WTC11 (cell line): ENCODE measurements around the gene VDAC1. TPM values are rescaled to one million over a fixed set of nuclear protein-coding genes. Genes with fewer than 3 reads are reported as not detected.

ENCODE experiments used
- ATAC-seq: fragments of 200-7000 bp; cut with Tn5 transposase; 2 replicates; pipeline ENCODE4 v1.10.0; 2021; ENCODE audit warnings: mild to moderate bottlenecking, moderate library complexity
- CTCF ChIA-PET: fragments of 300-600 bp; sonication (Branson Sonifier 250); formaldehyde crosslinking; loops from one replicate; lab custom pipeline; 2021; ENCODE audit warnings: antibody characterized with exemption; lab: Charles Lee
- POLR2A ChIA-PET: fragments of 350-600 bp; sonication (Branson Sonifier 250); formaldehyde crosslinking; loops from one replicate; lab custom pipeline; 2021; ENCODE audit warnings: antibody characterized with exemption; lab: Charles Lee
- DNase-seq: peaks from one replicate; pipeline ENCODE4 v3.0.0; 2021; ENCODE audit warnings: low spot score
- H3K27ac Mint-ChIP-seq: 2 replicates; pipeline ENCODE4 v1.8.0; 2021; ENCODE audit warnings: mixed read lengths
- H3K27me3 Mint-ChIP-seq: 2 replicates; pipeline ENCODE4 v1.8.0; 2021; ENCODE audit warnings: low read depth, mild to moderate bottlenecking, moderate library complexity, mixed read lengths
- H3K36me3 Mint-ChIP-seq: 2 replicates; pipeline ENCODE4 v1.8.0; 2021; ENCODE audit warnings: mixed read lengths
- H3K4me1 Mint-ChIP-seq: 2 replicates; pipeline ENCODE4 v1.8.0; 2022; ENCODE audit warnings: mixed read lengths
- H3K4me3 Mint-ChIP-seq: 2 replicates; pipeline ENCODE4 v1.8.0; 2021; ENCODE audit warnings: mild to moderate bottlenecking, moderate library complexity, mixed read lengths
- H3K9me3 Mint-ChIP-seq: 2 replicates; pipeline ENCODE4 v1.8.0; 2021; ENCODE audit warnings: mixed read lengths
- AFF4 ChIP-seq: sonication (generic); formaldehyde crosslinking; IDR thresholded peaks from 2 replicates; pipeline ENCODE4 v1.8.1; 2023; ENCODE audit warnings: mild to moderate bottlenecking, missing genetic modification reagents, borderline replicate concordance
- ATF6 ChIP-seq: sonication (generic); formaldehyde crosslinking; IDR thresholded peaks from 2 replicates; pipeline ENCODE4 v1.8.1; 2023; ENCODE audit warnings: mild to moderate bottlenecking, missing genetic modification reagents
- CBFB ChIP-seq: sonication (generic); formaldehyde crosslinking; IDR thresholded peaks from 2 replicates; pipeline ENCODE4 v1.8.1; 2022; ENCODE audit warnings: mild to moderate bottlenecking, low read depth, missing genetic modification reagents
- CREB1 ChIP-seq: sonication (generic); formaldehyde crosslinking; IDR thresholded peaks from 2 replicates; pipeline ENCODE4 v1.8.0; 2023; ENCODE audit warnings: mild to moderate bottlenecking, missing genetic modification reagents
- E2F1 ChIP-seq: sonication (generic); formaldehyde crosslinking; IDR thresholded peaks from 2 replicates; pipeline ENCODE4 v1.8.0; 2022; ENCODE audit warnings: mild to moderate bottlenecking, missing genetic modification reagents
- E2F4 ChIP-seq: sonication (generic); formaldehyde crosslinking; IDR thresholded peaks from 2 replicates; pipeline ENCODE4 v1.8.1; 2022; ENCODE audit warnings: low read depth, mild to moderate bottlenecking, moderate library complexity, missing genetic modification reagents, borderline replicate concordance
- FOXK1 ChIP-seq: sonication (generic); formaldehyde crosslinking; IDR thresholded peaks from 2 replicates; pipeline ENCODE4 v1.8.0; 2022; ENCODE audit warnings: mild to moderate bottlenecking, moderate library complexity, missing genetic modification reagents
- FOXP4 ChIP-seq: sonication (generic); formaldehyde crosslinking; IDR thresholded peaks from 2 replicates; pipeline ENCODE4 v1.8.0; 2022; ENCODE audit warnings: mild to moderate bottlenecking, missing genetic modification reagents
- GTF2I ChIP-seq: fragments of 250-450 bp; sonication (Bioruptor Pico); conservative IDR thresholded peaks from 2 replicates; pipeline ENCODE4 v1.4.0; 2021; ENCODE audit warnings: mild to moderate bottlenecking
- IRF2 ChIP-seq: sonication (generic); formaldehyde crosslinking; IDR thresholded peaks from 2 replicates; pipeline ENCODE4 v1.8.0; 2022; ENCODE audit warnings: low read depth, missing genetic modification reagents, borderline replicate concordance
- KAT7 ChIP-seq: sonication (generic); formaldehyde crosslinking; IDR thresholded peaks from 2 replicates; pipeline ENCODE4 v1.8.1; 2023; ENCODE audit warnings: missing genetic modification reagents, mild to moderate bottlenecking, borderline replicate concordance
- NR2C2 ChIP-seq: sonication (generic); formaldehyde crosslinking; IDR thresholded peaks from 2 replicates; pipeline ENCODE4 v1.8.0; 2022; ENCODE audit warnings: mild to moderate bottlenecking, missing genetic modification reagents
- SMAD4 ChIP-seq: sonication (generic); formaldehyde crosslinking; IDR thresholded peaks from 2 replicates; pipeline ENCODE4 v1.8.0; 2022; ENCODE audit warnings: mild to moderate bottlenecking, missing genetic modification reagents
- SP1 ChIP-seq: sonication (generic); formaldehyde crosslinking; conservative IDR thresholded peaks from 2 replicates; pipeline ENCODE4 v1.8.1; 2022; ENCODE audit warnings: missing genetic modification reagents
- ZMAT4 ChIP-seq: fragments of 250-450 bp; sonication (Bioruptor Pico); IDR thresholded peaks from 2 replicates; pipeline ENCODE4 v1.9.0; 2021; ENCODE audit warnings: mild to moderate bottlenecking
- ZNF281 ChIP-seq: sonication (generic); formaldehyde crosslinking; IDR thresholded peaks from 2 replicates; pipeline ENCODE4 v1.8.0; 2023; ENCODE audit warnings: mild to moderate bottlenecking, missing genetic modification reagents
- ZNF317 ChIP-seq: sonication (generic); formaldehyde crosslinking; IDR thresholded peaks from 2 replicates; pipeline ENCODE4 v1.8.1; 2023; ENCODE audit warnings: low read depth, mild to moderate bottlenecking, moderate library complexity, missing genetic modification reagents, borderline replicate concordance
- ZNF671 ChIP-seq: fragments of 250-450 bp; sonication (Bioruptor Pico); IDR thresholded peaks from 2 replicates; pipeline ENCODE4 v1.8.0; 2021; ENCODE audit warnings: mild to moderate bottlenecking
- total RNA-seq: library from RNA; stranded (reverse); gene quantifications from 3 replicates; pipeline ENCODE4 v1.2.3, GENCODE V29; 2021

The VDAC1 gene
- total RNA-seq, 1 experiment from 2014 or later, result 274 TPM

GRCh38 chr5:133990396-133990795 lies 14.4 kb downstream of the VDAC1 start:
- POLR2A ChIA-PET, result no interaction called here
- TF ChIP-seq ATF6 (CRISPR knock-in tag) (no peak), KAT7 (CRISPR knock-in tag) (no peak), GTF2I (CRISPR knock-in tag) (no peak), FOXP4 (CRISPR knock-in tag) (no peak), CREB1 (no peak), ZNF671 (no peak), NR2C2 (no peak)
- H3K4me1 Mint-ChIP-seq, result peaks cover 13% of the 10 kb centered on the region

GRCh38 chr5:133985540-133986180 lies 19.1 kb downstream of the VDAC1 start:
- Mint-ChIP-seq H3K27ac (no peak overlapping the region), H3K4me3 (no peak overlapping the region), H3K4me1 (no peaks in the 10 kb centered on the region), H3K27me3 (no peaks in the 10 kb centered on the region), H3K36me3 (peaks cover 63% of the 10 kb centered on the region), H3K9me3 (no peaks in the 10 kb centered on the region)
- TF ChIP-seq GTF2I (CRISPR knock-in tag) (no peak), ZNF317 (CRISPR knock-in tag) (no peak), ZNF281 (no peak), IRF2 (CRISPR knock-in tag) (no peak), ZMAT4 (CRISPR knock-in tag) (no peak), AFF4 (CRISPR knock-in tag) (no peak), FOXK1 (CRISPR knock-in tag) (no peak), E2F4 (CRISPR knock-in tag) (no peak), CBFB (CRISPR knock-in tag) (no peak), SMAD4 (CRISPR knock-in tag) (no peak), SP1 (no peak), E2F1 (CRISPR knock-in tag) (no peak)
- CTCF ChIA-PET, result interaction anchor here (1.0 to 1.1 kb wide), 2 partner anchors 11 kb away, joined by 3 to 5 read pairs; no protein-coding TSS in a partner anchor
- no peak for DNase-seq
- ATAC-seq, result no peak
- POLR2A ChIA-PET, result no interaction called here

More at GRCh38 chr5:133990396-133990795, 14.4 kb downstream of the VDAC1 start:
- CTCF ChIA-PET, result no interaction called here
- H3K27me3 Mint-ChIP-seq, result no peaks in the 10 kb centered on the region
- H3K9me3 Mint-ChIP-seq, result no peaks in the 10 kb centered on the region
- H3K27ac Mint-ChIP-seq, result no peak overlapping the region
- DNase-seq (no peak), ATAC-seq (no peak)
- no peak overlapping the region for H3K4me3 Mint-ChIP-seq
- peaks cover 49% of the 10 kb centered on the region for H3K36me3 Mint-ChIP-seq
